KMS-11 (cell line): ENCODE data around the gene IFNLR1.
A peak's percentile ranks its signal among the peaks of the same experiment; 100 is the strongest.

ENCODE experiments used
- H2AFZ ChIP-seq: fragments of 200-600 bp; sonication (generic); 2 replicates; pipeline ENCODE4 v1.6.1; 2016; ENCODE audit warnings: antibody characterized with exemption, mixed run types, low read depth
- H3K27ac ChIP-seq: fragments of 200-600 bp; sonication (generic); 2 replicates; pipeline ENCODE4 v1.6.1; 2016; ENCODE audit warnings: mild to moderate bottlenecking, mixed run types
- H3K27me3 ChIP-seq: fragments of 200-600 bp; sonication (generic); 2 replicates; pipeline ENCODE4 v1.6.1; 2017; ENCODE audit warnings: mild to moderate bottlenecking, low read depth, mixed run types, moderate library complexity; ENCODE audit not compliant: insufficient read depth
- H3K36me3 ChIP-seq: fragments of 200-600 bp; sonication (generic); 2 replicates; pipeline ENCODE4 v1.6.1; 2017; ENCODE audit warnings: mild to moderate bottlenecking, mixed run types; ENCODE audit not compliant: insufficient read depth
- H3K4me1 ChIP-seq: fragments of 200-600 bp; sonication (generic); 2 replicates; pipeline ENCODE4 v1.6.1; 2016; ENCODE audit warnings: mild to moderate bottlenecking, low read depth, mixed run types; ENCODE audit not compliant: poor library complexity, severe bottlenecking
- H3K4me2 ChIP-seq: fragments of 200-600 bp; sonication (generic); 2 replicates; pipeline ENCODE4 v1.7.0; 2016; ENCODE audit warnings: mild to moderate bottlenecking, mixed run types
- H3K4me3 ChIP-seq: fragments of 200-600 bp; sonication (generic); IDR thresholded peaks from 2 replicates; pipeline ENCODE4 v1.6.1; 2017; ENCODE audit warnings: low read depth, low read length, mixed read lengths; ENCODE audit not compliant: insufficient read depth
- H3K79me2 ChIP-seq: fragments of 200-600 bp; sonication (generic); 2 replicates; pipeline ENCODE4 v1.6.1; 2016; ENCODE audit warnings: low read depth, mixed run types; ENCODE audit not compliant: insufficient read depth
- H3K9ac ChIP-seq: fragments of 200-600 bp; sonication (generic); 2 replicates; pipeline ENCODE4 v1.6.1; 2016; ENCODE audit warnings: mild to moderate bottlenecking, mixed run types
- H4K20me1 ChIP-seq: fragments of 200-600 bp; sonication (generic); 2 replicates; pipeline ENCODE4 v1.6.1; 2016; ENCODE audit warnings: mild to moderate bottlenecking, mixed run types; ENCODE audit not compliant: insufficient read depth
- CTCF ChIP-seq: fragments of 200-600 bp; sonication (generic); conservative IDR thresholded peaks from 2 replicates; pipeline ENCODE4 v1.6.1; 2017; ENCODE audit warnings: low read depth, mild to moderate bottlenecking, antibody characterized with exemption, low read length, moderate library complexity, mixed read lengths

Gene IFNLR1

GRCh38 chr1:24199291-24199900 is 12.3 kb upstream of the IFNLR1 start:
- Histone ChIP-seq H2AFZ (no peak overlapping the region; the same call in 1 of the 2 replicates), H3K79me2 (no peaks in the 10 kb centered on the region), H3K27ac (peak overlapping the region; percentile 4; the same call in 1 of the 2 replicates), H3K36me3 (no peaks in the 10 kb centered on the region), H3K9ac (no peak overlapping the region), H3K4me2 (peak overlapping the region; percentile 64), H3K4me1 (peaks cover 74% of the 10 kb centered on the region), H3K4me3 (no peak overlapping the region), H3K27me3 (no peaks in the 10 kb centered on the region), H4K20me1 (no peaks in the 10 kb centered on the region)
- TF ChIP-seq CTCF, result peak; percentile 91

GRCh38 chr1:24198766-24199165 is 11.7 kb upstream of the IFNLR1 start:
- no peaks in the 10 kb centered on the region for H3K27me3 ChIP-seq
- H3K4me1 ChIP-seq, result peaks cover 68% of the 10 kb centered on the region
- H4K20me1 ChIP-seq, result no peaks in the 10 kb centered on the region
- H3K4me3 ChIP-seq, result no peak overlapping the region
- H2AFZ ChIP-seq, result no peak overlapping the region
- H3K4me2 ChIP-seq, result peak overlapping the region; percentile 64
- H3K9ac ChIP-seq, result no peak overlapping the region
- TF ChIP-seq CTCF, result no peak
- no peaks in the 10 kb centered on the region for H3K79me2 ChIP-seq
- peak overlapping the region; percentile 4; the same call in 1 of the 2 replicates for H3K27ac ChIP-seq
- H3K36me3 ChIP-seq, result no peaks in the 10 kb centered on the region

- H4K20me1 ChIP-seq, result no peaks in the 10 kb centered on the region
- no peak overlapping the region for H3K4me2 ChIP-seq
- no peak overlapping the region for H3K9ac ChIP-seq
- peaks cover 68% of the 10 kb centered on the region for H3K4me1 ChIP-seq
- no peaks in the 10 kb centered on the region for H3K79me2 ChIP-seq
- no peak overlapping the region for H3K4me3 ChIP-seq
- H3K36me3 ChIP-seq, result no peaks in the 10 kb centered on the region
- H3K27me3 ChIP-seq, result no peaks in the 10 kb centered on the region
- H3K27ac ChIP-seq, result no peak overlapping the region
- no peak overlapping the region for H2AFZ ChIP-seq
- no peak for TF ChIP-seq CTCF
Observed at GRCh38 chr1:24195874-24196273, 8.8 kb upstream of the IFNLR1 start.

GRCh38 chr1:24195136-24195535 is 8.0 kb upstream of the IFNLR1 start:
- H3K4me3 ChIP-seq, result no peak overlapping the region
- H3K27me3 ChIP-seq, result no peaks in the 10 kb centered on the region
- H3K36me3 ChIP-seq, result no peaks in the 10 kb centered on the region
- no peak overlapping the region for H3K9ac ChIP-seq
- peaks cover 60% of the 10 kb centered on the region for H3K4me1 ChIP-seq
- no peak overlapping the region for H3K4me2 ChIP-seq
- no peaks in the 10 kb centered on the region for H4K20me1 ChIP-seq
- H2AFZ ChIP-seq, result no peak overlapping the region
- no peak for TF ChIP-seq CTCF
- no peaks in the 10 kb centered on the region for H3K79me2 ChIP-seq
- H3K27ac ChIP-seq, result no peak overlapping the region
